ENCODE measurements around the gene USH2A.

The USH2A gene

DNA sequence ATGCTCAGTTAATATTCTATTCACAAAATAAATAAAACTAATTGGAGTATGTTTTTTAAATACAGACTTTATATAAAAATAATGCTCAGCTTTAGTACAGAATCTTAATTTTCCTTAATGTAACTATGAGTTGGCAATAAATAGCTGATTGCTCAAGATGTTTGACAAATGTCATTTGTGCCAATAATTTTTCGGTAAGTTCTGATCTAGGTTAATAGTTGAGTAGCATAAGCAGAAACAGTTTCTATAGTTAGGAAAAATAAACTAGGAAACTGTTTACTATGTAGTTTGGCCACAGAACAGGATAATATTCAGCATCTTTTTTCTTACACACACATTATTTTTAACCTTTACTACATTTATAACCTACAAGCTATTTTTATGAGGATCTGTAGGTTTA lies 815.8 kb downstream of the USH2A start:
- DNase-seq = no peak

DNA sequence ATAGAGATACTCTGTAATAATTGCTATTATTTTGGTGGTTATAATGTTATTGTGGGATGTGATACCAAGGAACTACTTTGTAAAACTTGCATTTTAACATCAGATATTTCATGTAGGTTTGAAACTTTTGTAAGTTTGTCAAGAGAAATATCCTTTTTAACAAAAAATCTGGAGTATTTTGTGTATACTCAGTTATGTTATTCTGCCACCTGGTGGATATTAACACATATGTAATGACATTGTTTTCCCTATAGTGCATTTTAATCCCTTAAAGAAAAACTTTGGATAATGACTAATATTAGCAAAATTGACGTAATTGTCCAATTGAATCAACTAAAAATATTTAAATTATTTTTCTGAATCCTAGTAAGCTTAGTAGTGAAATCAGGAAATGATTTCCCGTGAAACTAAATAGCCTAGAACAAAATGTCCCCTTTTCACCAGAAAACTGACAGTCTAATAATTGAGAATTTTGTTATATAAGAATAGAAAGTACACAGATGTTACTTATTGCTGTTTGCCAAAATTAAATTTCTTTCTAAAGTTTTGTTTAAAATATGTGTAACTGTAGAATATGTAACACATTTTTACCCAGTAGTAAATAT lies 816.6 kb downstream of the USH2A start:
- DNase-seq = no peak

DNA sequence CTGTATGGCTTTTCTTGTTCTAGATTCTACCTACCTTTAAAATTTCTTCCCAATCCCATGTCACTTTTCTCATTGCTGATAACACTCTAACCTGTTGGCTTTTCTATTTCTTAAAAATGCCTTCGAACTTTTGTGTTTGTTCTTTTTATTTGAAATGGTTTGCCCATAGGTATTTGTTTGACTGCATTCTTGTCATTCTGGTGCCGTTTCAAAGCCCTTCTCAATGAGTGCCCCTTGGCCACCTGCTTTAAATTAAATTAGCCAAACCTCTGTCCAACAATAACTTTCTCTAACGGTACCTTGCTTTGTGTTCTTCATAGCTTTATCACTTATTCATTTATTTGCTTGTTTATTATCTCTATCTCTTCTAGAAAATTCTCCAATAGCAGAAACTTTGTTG lies 817.2 kb downstream of the USH2A start:
- no peak for DNase-seq

DNA sequence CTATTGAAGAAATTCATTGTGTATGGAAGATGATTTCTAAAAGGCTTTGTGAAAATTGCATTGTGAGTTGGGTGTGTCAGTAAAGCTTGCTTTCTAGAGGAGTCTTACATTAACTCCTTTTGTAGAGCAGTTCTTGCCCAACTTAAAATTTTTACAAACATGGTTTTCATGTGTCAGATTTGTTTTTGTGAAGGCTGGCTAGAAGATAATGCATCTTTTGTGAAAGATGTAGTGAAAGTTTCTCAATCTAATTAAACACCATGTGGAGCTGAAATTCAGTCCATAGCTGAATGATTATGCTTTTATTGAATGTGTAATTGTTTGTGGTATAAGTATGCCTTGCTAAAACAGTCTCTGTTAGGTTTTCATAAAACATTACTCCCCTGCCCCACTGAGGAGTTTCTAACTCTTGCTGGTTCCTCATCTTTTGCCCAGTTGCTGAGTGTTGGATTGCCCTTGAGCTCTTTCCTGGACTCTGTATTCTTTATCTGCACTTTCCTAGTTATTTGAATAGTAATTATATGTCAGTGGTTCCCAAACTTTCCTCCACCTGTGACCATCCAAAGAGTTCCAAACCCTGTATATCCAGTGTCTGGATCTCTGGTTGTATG lies 818.1 kb downstream of the USH2A start:
- DNase-seq = no peak

DNA sequence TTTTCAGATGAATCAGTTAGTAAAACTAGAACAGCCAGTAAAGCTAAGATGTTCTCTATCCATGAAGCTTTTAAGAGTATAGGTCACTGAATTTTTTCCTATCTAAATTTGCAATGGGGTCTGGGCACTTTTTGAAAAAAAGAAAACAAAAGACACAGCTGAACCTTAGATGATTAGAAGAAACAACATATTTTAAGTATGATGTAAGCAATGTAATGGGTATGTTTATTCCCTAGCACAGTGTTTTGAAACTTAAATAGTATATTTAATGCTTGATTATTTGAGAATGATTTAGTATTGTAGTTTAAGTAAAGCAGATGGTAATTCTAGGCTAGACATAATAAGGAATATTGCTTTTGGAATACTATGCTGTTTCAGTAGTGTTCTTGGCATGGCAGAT lies 819.9 kb downstream of the USH2A start:
- DNase-seq = no peak

DNA sequence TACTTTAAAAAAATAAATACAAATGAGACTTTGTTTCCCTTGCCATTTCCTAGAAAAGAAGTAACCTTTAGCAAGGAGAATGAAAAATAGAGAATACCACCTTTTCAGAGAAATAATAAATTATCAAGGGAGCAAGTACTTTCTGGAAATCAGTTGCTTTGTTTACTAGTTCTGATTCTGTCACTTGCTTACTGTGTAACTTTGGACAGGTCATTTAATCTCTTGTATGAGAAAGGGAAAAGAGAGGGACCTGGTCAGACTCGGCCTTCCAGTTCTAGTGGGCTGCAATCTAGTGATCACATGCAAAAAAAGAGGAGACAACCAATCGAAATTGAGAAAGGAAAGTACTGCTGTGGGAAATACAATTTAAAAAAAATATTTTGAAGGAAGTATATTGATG lies 822.0 kb downstream of the USH2A start:
- no peak for DNase-seq

DNA sequence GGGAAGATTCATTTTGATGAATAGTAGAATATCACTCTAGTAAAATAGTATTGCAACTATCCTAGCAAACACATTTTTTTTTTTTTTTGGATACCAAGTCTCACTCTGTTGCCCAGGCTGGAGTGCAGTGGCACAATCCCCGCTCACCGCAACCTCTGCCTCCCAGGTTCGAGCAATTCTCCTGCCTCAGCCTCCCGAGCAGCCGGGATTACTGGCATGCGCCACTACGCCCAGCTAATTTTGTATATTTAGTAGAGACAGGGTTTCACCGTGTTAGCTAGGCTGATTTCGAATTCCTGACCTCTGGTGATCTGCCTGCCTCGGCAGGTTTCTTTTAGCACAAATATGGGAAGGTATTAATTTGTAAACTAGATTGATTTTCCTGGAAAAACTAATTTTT lies 822.4 kb downstream of the USH2A start:
- DNase-seq = no peak

DNA sequence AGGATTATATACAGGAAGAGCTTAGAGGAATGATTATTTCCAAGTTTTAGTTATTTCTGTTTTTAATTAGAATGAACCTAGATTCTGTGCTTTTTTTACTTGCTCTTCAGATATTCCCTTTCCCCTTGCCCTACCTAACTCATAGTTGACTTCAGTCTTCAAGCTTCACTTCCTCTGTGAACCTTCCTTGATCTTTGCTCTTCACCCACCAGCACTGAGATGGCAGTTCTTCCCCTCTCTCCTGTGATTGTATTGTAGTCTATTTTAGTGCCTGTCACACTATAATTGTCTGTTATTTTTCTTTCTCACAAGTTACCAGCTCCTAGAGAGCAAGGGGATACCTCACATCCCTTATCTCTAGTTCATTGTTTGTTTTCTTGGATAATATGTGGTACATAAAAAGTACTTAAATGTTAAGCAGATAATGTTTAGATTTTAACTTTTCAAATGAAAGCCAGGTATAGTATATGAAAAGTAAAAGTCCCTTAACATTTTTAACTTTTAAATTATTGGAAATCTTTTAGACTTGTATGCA lies 822.9 kb downstream of the USH2A start:
- DNase-seq = no peak

DNA sequence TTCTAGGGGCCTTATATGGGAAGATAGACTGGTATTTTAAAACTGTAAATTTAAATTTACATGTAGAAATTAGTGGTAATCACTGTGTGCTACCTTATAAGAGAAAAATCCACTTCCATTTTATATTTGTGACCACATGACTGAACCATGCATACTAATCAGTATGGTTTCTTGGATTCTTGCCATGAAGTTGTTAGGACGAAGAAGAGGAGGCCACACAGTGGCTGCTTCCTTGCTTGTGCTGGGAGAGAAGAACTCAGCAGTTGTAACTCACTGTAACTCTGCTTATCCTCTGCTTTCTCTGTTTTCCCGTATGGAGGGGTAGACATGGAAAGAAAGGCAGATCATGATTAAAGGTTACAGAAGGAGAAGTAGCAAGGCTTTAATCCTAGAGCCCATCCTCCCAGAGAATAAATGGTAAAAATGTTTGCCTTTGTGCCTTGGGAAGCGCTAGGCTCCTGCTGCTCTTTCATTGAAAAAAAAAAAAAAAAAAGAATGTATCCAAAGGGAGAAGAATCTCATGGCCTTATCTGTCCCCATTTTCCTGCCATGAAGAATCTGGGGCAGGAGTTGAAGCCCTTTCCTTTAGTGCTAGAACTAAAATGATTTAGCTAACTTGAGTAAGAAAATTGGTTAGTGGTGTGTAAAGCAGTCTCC lies 823.7 kb downstream of the USH2A start:
- no peak for DNase-seq

DNA sequence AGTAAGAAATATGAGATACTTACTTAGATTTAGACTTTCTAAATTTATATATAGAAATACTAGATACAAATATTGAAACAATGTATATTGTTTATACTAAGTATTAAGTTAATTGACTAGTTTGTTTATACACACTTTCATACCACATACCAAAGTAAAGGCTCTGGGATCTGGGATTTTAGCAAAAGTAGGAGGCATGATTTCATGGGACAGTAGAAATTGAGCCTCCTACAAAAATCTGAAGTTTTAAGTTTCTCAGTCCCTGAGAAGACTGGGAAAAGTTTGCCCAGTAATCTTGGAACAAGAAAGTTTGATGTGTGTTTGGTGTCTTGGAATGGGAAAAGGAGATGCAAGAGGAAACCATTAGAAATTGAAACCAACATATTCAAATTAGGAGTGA lies 825.3 kb downstream of the USH2A start:
- no peak for DNase-seq

DNA sequence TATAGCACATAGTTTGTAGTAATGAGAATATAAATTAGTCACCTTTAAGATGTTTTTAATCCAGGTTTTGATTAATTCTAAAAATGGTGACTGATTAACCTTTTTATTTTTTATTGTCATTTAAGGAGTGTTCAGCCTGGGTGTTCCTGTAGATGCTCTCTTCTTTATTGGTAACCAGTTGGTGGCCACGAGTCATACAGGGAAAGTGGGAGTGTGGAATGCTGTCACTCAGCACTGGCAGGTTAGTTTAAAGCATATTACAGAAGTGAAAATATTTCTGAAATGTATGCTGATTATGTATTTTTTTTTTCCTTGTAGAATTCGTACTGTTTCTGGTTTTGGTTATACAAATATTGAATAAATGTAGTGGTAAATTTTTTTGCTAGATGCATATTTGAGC lies 828.0 kb downstream of the USH2A start:
- no peak for DNase-seq

DNA sequence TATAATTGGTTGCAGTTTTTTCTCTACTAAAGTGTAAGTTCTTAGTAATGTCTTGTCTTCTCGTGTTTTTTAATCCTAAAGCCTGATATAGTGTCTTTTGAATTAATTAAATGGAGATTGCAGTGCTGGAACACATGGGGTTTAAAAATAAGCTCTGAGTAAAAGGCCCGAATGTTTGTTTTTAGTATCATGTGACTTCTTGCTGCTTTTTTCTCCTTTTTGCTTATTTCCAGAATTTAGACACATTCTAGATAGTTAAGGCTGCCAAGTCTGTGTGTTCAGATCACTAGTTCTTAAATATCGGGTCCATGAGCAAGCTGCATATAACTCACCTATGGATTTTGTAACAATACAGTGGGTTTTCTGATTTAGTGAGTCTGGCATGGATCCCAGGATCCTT lies 828.6 kb downstream of the USH2A start:
- no peak for DNase-seq

DNA sequence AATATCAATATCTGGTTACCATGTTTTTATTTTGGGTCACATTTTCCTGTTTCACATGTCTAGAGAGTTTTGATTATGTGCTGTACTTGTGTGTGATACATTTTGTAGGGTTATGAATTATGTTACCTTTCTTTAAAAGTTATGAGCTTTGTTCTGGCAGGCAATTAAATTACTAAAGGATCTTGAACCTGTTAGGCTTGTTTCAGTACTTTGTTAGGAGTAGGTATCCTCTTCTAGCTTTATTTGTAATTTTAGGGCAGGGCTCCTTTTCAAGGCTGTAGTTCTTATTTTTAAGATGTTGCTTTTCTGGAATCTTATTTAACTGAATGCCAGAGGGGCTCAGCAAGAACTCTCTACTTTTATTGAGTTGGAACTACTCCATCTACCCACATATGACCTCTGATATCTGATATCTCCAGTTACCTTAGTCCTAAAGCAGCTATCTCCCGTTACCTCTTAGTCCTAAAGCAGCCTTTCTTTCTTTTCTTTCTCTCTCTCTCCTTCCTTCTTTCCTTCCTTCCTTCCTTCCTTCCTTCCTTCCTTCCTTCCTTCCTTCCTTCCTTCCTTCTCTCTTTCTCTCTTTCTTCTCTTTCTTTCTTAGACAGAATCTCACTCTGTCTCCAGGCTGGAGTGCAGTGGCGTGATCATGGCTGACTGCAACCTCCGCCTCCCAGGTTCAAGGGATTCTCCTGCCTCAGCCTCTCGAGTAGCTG lies 832.3 kb downstream of the USH2A start:
- no peak for DNase-seq

DNA sequence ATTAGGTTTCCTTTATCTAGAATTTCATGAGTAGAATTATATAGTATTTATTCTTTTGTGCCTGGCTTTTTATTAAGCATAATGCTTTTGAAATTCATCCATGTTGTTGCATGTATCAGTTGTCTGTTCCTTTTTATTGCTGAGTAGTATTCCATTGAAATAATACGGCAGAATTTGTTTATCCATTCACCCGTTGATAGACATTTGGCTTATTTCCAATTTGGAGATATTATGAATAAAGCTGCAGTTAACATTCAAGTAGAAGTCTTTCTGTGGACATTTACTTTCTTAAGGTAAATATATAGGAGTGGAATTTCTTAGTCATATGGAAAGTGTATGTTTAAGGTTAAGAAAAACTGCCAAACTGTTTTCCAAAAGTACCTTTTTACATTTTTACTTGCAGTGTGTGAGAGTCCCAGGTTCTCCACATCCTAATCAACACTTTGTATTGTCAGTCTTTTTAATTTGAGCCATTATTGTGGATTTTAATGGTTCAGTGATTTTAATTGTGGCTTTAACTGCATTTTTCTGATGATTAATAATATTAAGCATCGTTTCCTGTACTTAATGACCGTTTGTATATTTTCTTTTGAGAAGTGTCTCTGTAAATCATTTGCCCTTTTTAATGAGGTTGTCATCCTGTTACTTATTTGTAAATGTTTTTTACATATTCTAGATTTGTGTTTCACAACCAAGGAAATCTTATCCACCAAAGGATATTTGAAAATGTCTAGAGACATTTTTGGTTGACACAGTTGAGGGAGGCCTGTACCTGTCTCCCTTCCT lies 833.4 kb downstream of the USH2A start:
- no peak for DNase-seq

DNA sequence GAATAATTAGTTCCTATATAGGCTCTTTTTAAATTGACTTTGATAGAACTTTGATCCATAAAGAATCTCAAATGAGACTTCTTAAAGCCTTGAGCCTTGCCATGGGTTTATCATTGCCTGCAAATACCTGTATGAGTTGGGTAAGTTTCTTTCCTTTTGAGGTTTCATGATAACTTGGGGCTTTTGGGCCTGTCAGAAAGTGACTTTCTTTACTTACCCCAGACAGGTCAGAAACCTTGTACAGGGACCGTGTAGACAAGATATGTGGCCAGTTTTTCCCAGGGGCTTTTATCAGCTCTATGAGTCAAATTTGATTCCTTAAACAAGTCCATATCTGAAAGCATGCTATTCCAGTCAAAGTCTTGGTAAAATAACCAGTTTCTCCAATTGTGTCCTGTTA lies 838.9 kb downstream of the USH2A start:
- no peak for DNase-seq

DNA sequence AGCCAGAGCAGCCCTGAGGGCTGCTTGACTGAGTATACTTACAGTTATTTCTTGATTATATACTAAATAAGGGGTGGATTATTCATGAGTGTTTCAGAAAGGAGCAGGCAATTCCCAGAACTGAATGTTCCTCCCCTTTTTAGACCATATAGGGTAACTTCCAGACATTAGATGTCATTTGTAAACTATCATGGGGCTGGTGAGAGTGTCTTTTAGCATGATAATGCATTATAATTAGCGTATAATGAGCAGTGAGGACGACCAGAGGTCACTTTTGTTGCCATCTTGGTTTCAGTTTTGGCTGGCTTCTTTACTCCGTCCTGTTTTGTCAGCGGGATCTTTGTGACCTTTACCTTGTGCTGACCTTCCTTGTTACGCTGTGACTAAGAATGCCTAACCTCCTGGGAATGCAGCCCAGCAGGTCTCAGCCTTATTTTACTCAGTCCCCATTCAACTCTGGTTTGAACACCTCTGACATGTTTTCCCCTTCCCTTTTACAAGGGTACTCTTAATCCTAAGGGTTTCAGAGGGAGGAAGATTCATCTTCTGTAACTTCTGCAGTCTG lies 840.0 kb downstream of the USH2A start:
- no peak for DNase-seq

DNA sequence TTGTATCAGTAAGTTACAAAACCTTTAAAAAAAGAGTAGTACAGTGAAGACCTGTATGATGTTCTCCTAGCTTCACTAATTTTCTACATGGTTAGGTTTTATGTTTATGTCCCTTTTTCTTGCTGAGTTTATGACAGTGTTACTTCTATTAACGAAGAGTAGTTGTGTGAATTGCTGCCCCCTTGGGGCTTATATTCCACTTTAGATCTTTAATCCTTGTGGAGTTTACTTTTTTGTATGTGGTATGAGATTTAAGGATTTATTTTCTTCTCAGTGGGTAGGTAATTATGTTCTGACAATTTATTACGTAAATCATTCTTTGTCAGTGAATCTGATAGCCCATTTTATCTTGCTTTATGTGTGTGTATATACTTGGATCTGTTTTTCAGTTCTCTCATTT lies 841.4 kb downstream of the USH2A start:
- DNase-seq = no peak
